Mucosa of gallbladder (tissue), 1 donor: ENCODE data around the gene MDFIC. TPM values are rescaled to one million over a fixed set of nuclear protein-coding genes. Genes with fewer than 3 reads are reported as not detected.
A peak's percentile ranks its signal among the peaks of the same experiment; 100 is the strongest.

Source experiments
- DNase-seq: peaks from one replicate; pipeline ENCODE4 v3.0.0-alpha.2; 2020; ENCODE audit warnings: low spot score
- total RNA-seq: library from RNA; stranded (reverse); gene quantifications from one replicate; pipeline ENCODE4 v1.2.1, GENCODE V29; 2021
- donor health status: DM: no; HTN: no; CAD: no.

MDFIC gene
- total RNA-seq, 1 donor from 2014 or later = 13.7 TPM

GRCh38 chr7:114989531-114989930, 67.6 kb downstream of the MDFIC start:
- no peak for DNase-seq

- DNase-seq = no peak
These were observed 75.9 kb downstream of the MDFIC start for GRCh38 chr7:114997487-114998404.

- no peak for DNase-seq
These were observed 82.2 kb downstream of the MDFIC start for GRCh38 chr7:115004121-115004520.

- DNase-seq = no peak
These were observed 83.4 kb downstream of the MDFIC start for GRCh38 chr7:115005251-115005650.

GRCh38 chr7:115005953-115006352, 84.1 kb downstream of the MDFIC start:
- DNase-seq = no peak

GRCh38 chr7:115007751-115008150, 85.9 kb downstream of the MDFIC start:
- DNase-seq = no peak

GRCh38 chr7:115008465-115009114, 86.7 kb downstream of the MDFIC start:
- DNase-seq = peak; percentile 57

- DNase-seq = no peak
These were observed 87.2 kb downstream of the MDFIC start for GRCh38 chr7:115009139-115009538.

- peak; percentile 43 for DNase-seq
These were observed 88.0 kb downstream of the MDFIC start for GRCh38 chr7:115009736-115010440.

GRCh38 chr7:115010441-115010820, 88.5 kb downstream of the MDFIC start:
- DNase-seq = no peak

GRCh38 chr7:115013886-115014285, 92.0 kb downstream of the MDFIC start:
- no peak for DNase-seq

- DNase-seq = no peak
These were observed 92.9 kb downstream of the MDFIC start for GRCh38 chr7:115014794-115015193.

GRCh38 chr7:115015619-115016018, 93.7 kb downstream of the MDFIC start:
- DNase-seq = peak; percentile 40

- DNase-seq = no peak
These were observed 98.2 kb downstream of the MDFIC start for GRCh38 chr7:115019882-115020605.

- DNase-seq = no peak
These were observed 101.3 kb downstream of the MDFIC start for GRCh38 chr7:115023219-115023618.

- no peak for DNase-seq
These were observed 102.4 kb downstream of the MDFIC start for GRCh38 chr7:115024276-115024675.

GRCh38 chr7:115032715-115033703, 111.1 kb downstream of the MDFIC start:
- no peak for DNase-seq

GRCh38 chr7:115033917-115034459, 112.1 kb downstream of the MDFIC start:
- no peak for DNase-seq

GRCh38 chr7:115034515-115034914, 112.6 kb downstream of the MDFIC start:
- no peak for DNase-seq

GRCh38 chr7:115037128-115037802, 115.4 kb downstream of the MDFIC start:
- DNase-seq = no peak
